ENCODE measurements around the gene PIP5KL1.

The PIP5KL1 gene

DNA sequence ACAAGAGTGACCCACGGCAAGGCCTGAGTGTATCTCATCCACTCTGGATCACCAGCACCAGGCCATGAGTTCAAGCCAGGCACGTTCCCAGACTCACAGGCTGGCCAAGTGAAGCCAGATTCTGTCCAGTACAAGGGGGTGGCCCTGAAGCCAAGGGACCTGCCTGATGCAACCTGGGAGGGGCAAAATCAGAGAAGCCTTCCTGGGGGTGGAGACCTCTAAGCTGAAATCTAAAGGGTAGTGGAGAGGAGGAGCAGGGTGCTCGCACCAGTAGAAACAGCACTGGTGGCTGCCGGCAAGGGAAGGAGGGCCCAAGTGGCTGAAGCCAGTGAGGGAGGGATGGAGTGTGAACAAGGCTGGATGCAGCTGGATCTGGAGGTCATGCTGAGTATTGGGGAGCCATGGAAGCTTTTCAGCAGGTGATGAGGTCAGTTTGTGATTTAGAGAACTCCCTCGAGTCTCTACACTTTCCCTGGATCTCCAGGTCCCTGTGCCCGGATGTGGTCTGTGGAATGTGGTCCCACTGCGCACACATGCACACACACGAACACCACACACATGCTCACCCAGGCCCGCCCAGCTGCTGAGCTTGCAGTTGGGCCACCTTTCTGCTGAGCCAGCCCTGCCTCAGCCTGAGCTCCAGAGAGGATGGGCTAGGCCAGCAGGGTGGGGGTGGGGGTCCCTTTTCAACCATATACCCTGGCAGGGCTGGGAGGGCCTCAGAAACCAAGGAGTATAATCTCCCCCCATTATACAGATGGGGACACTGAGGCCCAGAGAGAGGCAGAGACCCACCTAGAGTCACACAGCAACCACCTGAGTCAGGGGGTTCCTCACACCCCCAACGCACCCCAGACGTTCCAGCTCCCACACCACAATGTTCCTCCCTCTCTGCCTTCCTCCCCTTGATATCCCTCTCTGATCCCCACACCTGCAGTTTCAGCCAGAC lies 1.6 kb downstream of the PIP5KL1 start:
- DNase-seq = no peak

GRCh38 chr9:127927988-127928675 lies 2.4 kb downstream of the PIP5KL1 start:
- DNase-seq = no peak

- peak; percentile 64 to 88 (median 82) for DNase-seq
Observed at GRCh38 chr9:127927201-127927987, 3.2 kb downstream of the PIP5KL1 start.

DNA sequence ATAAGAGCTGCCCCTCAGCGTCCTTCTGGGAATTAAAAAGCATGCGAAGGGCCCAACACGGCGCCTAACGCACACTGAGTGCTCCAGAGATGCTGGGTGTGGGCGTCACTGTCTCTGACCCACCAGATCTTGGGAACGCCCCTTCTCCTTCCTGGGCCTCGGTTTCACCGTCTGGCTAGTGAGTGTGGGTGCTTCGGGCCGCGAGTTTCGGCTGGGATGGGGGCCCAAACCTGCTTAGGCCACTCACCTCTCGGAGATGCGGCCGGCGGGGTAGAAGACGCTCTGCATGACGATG lies 3.7 kb downstream of the PIP5KL1 start:
- no peak for DNase-seq

DNA sequence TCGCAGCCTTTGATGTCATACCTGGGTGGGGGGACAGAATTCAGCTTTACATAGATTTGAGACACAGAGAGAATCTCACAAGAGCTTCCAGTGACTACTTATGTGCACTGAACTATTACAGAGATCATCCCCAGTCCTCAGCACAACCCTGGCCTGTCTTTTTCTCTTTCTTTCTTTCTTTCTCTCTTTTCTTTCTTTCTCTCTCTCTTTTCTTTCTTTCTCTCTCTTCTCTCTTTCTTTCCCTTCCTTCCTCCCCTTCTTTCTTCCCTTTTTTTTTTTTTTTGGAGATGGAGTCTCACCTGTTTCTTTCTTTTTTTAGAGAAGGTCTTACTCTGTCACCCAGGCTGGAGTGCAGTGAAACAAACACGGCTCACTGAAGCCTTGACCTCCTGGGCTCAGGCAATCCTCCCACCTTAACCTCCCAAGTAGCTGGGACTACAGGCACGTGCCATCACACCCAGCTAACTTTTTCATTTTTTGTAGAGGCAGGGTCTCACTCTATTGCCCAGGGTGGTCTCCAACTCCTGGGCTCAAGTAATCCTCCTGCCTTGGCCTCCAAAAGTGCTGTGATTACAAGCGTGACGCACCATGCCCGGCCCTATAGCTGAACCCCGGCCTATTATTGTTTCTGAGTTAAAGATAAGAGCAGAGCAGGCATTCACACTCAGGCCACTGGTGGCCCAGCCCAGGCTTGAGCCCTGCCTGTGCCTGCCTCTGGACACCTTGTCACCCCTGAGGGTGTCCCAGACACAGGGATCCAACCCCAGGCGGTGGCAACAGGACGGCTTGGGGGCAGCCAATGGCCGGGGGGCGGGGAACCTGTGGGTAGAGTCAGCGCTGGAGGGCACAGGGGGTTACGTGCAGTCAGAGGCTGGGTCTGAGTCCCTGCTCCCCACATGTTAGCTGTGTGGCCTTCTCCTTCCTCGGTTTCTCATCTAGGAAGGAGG lies 4.3 kb downstream of the PIP5KL1 start:
- DNase-seq = no peak

DNA sequence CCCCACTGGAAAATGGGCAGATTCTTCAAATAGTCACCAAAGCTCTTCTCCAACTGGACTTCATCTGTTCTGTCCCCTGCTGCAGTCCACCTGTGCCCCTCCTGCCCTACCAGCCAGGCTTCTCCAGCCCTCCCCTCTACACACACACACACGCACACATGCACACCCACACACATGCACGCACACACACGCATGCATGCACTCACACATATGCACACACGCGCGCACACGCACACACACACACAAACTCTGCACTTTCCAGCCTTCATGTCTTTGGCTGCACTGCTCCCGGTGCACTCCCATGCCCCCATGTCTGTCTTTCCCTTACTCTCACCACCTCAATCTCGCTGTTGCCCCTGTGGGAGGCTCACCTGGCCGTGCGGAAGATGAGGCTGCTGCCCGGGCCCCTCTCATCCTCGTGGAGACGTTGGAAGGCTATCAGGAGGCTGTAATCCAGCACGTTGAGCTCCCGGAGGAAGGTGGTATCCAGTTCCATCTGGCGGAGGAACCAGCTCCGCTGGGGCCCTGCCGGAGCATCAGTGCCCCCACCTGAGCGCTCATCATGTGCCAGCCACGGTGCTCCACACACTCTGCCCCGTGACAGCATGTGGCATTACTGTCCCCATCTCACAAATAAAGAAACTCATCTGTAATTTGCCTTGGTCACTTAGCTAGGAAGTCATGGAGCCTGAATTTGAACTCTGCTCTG lies 5.7 kb downstream of the PIP5KL1 start:
- no peak for DNase-seq

DNA sequence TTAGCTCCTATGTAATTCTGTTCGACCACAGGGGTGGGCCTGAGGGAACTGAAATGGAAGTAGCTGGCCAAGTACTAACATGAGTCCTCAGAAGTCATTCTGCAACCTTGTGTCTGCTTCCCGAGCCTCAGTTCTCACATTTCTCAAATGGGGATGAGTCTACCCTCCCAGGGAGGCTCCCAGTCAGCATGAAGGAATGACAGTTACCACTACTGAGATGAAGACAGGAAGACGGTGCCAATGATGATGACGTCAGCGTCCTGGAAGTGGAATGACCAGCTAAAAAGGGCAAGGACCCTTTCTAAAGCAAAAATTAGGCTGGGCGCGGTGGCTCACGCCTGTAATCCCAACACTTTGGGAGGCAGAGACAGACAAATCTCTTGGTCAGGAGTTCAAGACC lies 6.8 kb downstream of the PIP5KL1 start:
- DNase-seq = no peak

- no peak for DNase-seq
Observed at GRCh38 chr9:127923046-127923445, 7.5 kb downstream of the PIP5KL1 start.

GRCh38 chr9:127921557-127922120 lies 8.9 kb downstream of the PIP5KL1 start:
- peak; percentile 46 to 84 (median 68) for DNase-seq

DNA sequence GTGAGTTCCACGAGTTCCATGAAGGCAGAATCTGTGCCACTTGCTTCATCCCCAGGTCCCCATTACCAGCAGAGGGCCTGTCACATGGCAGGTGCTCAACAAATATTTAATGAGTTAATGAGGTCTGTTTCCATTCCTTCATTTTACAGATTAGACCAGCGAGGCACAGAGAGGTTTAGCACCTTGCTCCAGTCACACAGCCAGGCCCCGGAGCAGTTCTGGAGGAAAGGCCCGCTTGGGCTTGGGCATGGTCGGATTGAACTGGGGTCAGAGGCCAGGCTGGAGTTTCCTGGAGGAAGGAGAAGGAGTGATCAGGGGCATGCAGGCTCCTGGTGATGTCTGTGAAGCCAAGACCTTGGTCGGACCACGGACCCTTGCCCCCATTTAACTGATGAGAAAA lies 9.8 kb downstream of the PIP5KL1 start:
- no peak for DNase-seq

DNA sequence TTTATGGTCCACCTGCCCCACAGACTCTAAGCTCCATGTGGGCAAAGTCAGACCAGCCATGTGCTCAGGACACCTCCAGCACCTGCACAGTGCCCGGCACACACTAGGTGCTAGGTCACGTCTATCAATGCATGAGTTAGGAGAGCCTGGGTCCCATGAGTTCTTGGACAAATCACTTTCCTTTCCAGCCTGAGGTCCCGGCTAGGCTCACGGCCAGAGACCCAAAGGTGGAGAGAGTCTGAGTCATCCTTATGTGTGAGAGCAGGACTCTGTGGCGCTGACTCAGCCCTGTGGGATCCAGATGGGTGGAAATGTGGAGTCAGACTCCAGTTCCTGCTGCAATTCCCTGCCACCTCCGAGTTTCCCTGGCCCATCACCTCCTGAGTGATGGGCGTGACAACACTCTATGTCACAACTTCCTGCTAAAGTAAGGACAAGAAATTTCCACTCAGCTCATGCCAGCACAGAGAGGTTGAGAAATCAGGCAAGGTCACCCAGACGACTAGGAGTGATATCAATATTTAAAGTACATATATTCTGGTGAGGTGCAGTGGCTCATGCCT lies 11.2 kb downstream of the PIP5KL1 start:
- DNase-seq = no peak

GRCh38 chr9:127918183-127919107 lies 12.1 kb downstream of the PIP5KL1 start:
- no peak for DNase-seq

DNA sequence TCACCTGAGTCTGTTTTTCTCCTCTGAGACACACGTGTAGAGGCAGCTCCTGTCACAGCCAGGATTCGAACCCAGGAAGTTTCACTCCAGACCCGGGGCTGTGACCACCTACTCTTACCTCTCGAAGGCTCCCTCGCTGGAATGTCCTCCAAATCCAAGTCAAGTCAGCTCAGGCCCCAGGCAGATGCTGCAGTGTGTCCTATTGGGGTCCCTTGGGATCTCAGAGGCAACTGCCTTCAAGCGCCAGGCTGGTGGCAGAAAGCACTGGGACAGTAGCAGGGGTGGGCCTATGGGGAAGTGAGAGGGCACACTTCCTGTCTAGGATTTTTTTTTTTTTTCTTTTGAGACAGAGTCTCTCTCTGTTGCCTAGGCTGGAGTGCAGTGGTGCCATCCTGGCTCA lies 13.0 kb downstream of the PIP5KL1 start:
- DNase-seq = no peak

GRCh38 chr9:127916720-127917581 lies 13.6 kb downstream of the PIP5KL1 start, which contains the start of gene ST6GALNAC4:
TSS of gene ST6GALNAC4 (minus strand) at chr9:127917041. CDS start at chr9:127916419, 622 bp downstream.
- peak; percentile 82 to 98 (median 94) for DNase-seq

- peak in 4 of 6 experiments; percentile 22 to 56 (median 26) for DNase-seq
Observed at GRCh38 chr9:127915801-127916719, 14.5 kb downstream of the PIP5KL1 start.

GRCh38 chr9:127915325-127915752 lies 15.2 kb downstream of the PIP5KL1 start:
- DNase-seq = no peak

- no peak for DNase-seq
Observed at GRCh38 chr9:127913682-127914081, 16.9 kb downstream of the PIP5KL1 start.

Data from stimulated activated naive CD4-positive, alpha-beta T cell (primary cell).